ENCODE measurements around the gene TAF4. TPM values are rescaled to one million over a fixed set of nuclear protein-coding genes. Genes with fewer than 3 reads are reported as not detected.

Gene TAF4
- total RNA-seq, 1 experiment from 2014 or later: 21.0 TPM

DNA sequence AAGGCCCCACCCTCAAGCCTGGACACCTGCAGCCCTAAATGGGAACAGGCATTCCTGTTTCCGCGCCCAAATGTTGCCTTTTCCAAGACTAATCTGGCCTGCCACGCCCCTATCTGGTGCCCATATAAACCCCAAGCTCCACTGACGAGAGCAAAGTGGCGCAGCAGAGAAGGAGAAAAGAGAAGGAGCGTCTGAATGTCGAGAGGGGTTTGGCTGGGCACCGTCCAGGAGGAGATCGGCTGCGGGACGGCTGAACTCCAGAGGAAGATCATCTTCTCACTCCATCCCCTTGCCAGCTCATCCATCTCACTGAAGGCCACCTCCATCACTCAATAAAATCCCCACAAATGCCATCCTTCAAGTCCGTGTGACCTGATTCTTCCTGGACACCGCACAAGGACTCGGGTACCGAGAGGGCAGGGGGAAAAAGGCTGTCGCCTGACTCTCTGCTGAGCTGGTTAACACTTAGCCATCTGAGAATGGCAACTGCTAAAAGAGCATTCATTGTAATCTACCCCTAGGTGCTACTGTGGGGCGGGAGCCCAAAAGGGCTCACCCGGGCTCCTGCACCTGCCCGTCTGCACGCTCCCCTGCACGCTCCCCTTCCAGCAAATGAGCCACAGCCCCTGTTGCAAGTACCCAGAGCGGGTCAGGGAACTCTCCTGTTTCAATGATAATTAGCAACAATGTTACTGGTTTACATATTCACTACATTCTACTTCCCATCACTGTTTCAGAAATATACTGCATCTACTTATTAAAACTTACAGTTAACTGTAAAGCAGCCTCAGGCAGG, 23.5 kb downstream of the TAF4 start:
- POLR2A ChIA-PET: interaction anchor here (0.6 kb wide), 1 partner anchor 13 kb away, joined by 3 read pairs; no protein-coding TSS in a partner anchor
- no peak overlapping the region for H3K4me3 ChIP-seq (ENCODE audit: low read depth in 2 of 2, low read length in 2 of 2)
- H3K27me3 ChIP-seq (ENCODE audit: control insufficient read depth, insufficient read depth, low read length): no peaks in the 10 kb centered on the region
- in situ Hi-C loops (cut with HindIII; ENCODE audit: low pct_unique_long_range_greater_than_20kb, low sequenced_read_pairs) (no loop called here), intact Hi-C loops (cut with micrococcal nuclease; ENCODE audit: unreplicated experiment) (no loop called here)
- H3K9me3 ChIP-seq (ENCODE audit: control insufficient read depth, insufficient read depth, low read depth, low read length): no peaks in the 10 kb centered on the region
- H3K27ac ChIP-seq (ENCODE audit: low read length): no peak overlapping the region
- H3K4me1 ChIP-seq (ENCODE audit: control insufficient read depth, insufficient read depth, low read length): no peaks in the 10 kb centered on the region; the same call in 1 of the 2 replicates
- TF ChIP-seq POLR2AphosphoS5 (IDR thresholded peaks at IDR 0.05; ENCODE audit: low read depth, low read length) (no peak), TCF7L2 (IDR thresholded peaks at IDR 0.05; ENCODE audit: low read depth, low read length) (no peak), SIN3A (IDR thresholded peaks at IDR 0.05; ENCODE audit: borderline replicate concordance, insufficient read depth, low read depth, low read length) (no peak)
- TF ChIP-seq, protein P1, sequence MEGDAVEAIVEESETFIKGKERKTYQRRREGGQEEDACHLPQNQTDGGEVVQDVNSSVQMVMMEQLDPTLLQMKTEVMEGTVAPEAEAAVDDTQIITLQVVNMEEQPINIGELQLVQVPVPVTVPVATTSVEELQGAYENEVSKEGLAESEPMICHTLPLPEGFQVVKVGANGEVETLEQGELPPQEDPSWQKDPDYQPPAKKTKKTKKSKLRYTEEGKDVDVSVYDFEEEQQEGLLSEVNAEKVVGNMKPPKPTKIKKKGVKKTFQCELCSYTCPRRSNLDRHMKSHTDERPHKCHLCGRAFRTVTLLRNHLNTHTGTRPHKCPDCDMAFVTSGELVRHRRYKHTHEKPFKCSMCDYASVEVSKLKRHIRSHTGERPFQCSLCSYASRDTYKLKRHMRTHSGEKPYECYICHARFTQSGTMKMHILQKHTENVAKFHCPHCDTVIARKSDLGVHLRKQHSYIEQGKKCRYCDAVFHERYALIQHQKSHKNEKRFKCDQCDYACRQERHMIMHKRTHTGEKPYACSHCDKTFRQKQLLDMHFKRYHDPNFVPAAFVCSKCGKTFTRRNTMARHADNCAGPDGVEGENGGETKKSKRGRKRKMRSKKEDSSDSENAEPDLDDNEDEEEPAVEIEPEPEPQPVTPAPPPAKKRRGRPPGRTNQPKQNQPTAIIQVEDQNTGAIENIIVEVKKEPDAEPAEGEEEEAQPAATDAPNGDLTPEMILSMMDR (IDR thresholded peaks at IDR 0.05): no peak
- TF ChIP-seq, protein P2, sequence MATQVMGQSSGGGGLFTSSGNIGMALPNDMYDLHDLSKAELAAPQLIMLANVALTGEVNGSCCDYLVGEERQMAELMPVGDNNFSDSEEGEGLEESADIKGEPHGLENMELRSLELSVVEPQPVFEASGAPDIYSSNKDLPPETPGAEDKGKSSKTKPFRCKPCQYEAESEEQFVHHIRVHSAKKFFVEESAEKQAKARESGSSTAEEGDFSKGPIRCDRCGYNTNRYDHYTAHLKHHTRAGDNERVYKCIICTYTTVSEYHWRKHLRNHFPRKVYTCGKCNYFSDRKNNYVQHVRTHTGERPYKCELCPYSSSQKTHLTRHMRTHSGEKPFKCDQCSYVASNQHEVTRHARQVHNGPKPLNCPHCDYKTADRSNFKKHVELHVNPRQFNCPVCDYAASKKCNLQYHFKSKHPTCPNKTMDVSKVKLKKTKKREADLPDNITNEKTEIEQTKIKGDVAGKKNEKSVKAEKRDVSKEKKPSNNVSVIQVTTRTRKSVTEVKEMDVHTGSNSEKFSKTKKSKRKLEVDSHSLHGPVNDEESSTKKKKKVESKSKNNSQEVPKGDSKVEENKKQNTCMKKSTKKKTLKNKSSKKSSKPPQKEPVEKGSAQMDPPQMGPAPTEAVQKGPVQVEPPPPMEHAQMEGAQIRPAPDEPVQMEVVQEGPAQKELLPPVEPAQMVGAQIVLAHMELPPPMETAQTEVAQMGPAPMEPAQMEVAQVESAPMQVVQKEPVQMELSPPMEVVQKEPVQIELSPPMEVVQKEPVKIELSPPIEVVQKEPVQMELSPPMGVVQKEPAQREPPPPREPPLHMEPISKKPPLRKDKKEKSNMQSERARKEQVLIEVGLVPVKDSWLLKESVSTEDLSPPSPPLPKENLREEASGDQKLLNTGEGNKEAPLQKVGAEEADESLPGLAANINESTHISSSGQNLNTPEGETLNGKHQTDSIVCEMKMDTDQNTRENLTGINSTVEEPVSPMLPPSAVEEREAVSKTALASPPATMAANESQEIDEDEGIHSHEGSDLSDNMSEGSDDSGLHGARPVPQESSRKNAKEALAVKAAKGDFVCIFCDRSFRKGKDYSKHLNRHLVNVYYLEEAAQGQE (IDR thresholded peaks at IDR 0.05; ENCODE audit: insufficient read depth in 1 of 2, low read depth in 2 of 2, low read length in 1 of 2): no peak
- BruUV-seq (replicated peaks): no TSS peak
- H3K36me3 ChIP-seq (ENCODE audit: control insufficient read depth, insufficient read depth, low read length): no peaks in the 10 kb centered on the region
- no peak for ATAC-seq
- CTCF ChIA-PET: no interaction called here
- DNase-seq (ENCODE audit: low read depth, low spot score): no peak

DNA sequence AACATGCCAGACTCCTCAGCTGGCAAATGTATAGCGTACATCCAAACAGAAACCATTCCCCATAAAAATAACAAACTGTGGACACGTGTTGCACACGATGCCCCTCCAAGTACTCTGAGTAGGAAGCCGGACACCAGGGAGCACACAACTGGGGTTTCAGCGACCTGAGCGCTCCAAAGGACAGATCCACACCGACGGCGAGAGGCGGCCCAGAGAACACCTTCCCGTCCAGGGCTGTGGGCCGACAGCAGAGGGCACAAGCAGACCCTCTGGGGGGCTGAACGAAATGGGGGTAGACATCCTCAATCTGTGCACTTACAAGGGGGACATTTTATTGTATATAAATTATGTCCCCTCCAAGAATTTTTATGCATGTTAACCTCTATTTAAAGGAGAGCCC, 24.7 kb downstream of the TAF4 start:
- TF ChIP-seq SIN3A (IDR thresholded peaks at IDR 0.05; ENCODE audit: borderline replicate concordance, insufficient read depth, low read depth, low read length) (no peak), POLR2AphosphoS5 (IDR thresholded peaks at IDR 0.05; ENCODE audit: low read depth, low read length) (no peak), TCF7L2 (IDR thresholded peaks at IDR 0.05; ENCODE audit: low read depth, low read length) (no peak)
- TF ChIP-seq, protein P2 (IDR thresholded peaks at IDR 0.05; ENCODE audit: insufficient read depth in 1 of 2, low read depth in 2 of 2, low read length in 1 of 2): no peak
- TF ChIP-seq, protein P1 (IDR thresholded peaks at IDR 0.05): no peak
- Histone ChIP-seq H3K36me3 (ENCODE audit: control insufficient read depth, insufficient read depth, low read length) (no peaks in the 10 kb centered on the region), H3K4me3 (ENCODE audit: low read depth in 2 of 2, low read length in 2 of 2) (no peak overlapping the region), H3K9me3 (ENCODE audit: control insufficient read depth, insufficient read depth, low read depth, low read length) (no peaks in the 10 kb centered on the region), H3K27ac (ENCODE audit: low read length) (no peak overlapping the region), H3K27me3 (ENCODE audit: control insufficient read depth, insufficient read depth, low read length) (no peaks in the 10 kb centered on the region), H3K4me1 (ENCODE audit: control insufficient read depth, insufficient read depth, low read length) (peaks cover 4% of the 10 kb centered on the region; the same call in 1 of the 2 replicates)
- BruUV-seq (replicated peaks): no TSS peak
- intact Hi-C loops (cut with micrococcal nuclease; ENCODE audit: unreplicated experiment): no loop called here
- no peak for DNase-seq (ENCODE audit: low read depth, low spot score)
- CTCF ChIA-PET: no interaction called here
- ATAC-seq: no peak
- in situ Hi-C loops (cut with HindIII; ENCODE audit: low pct_unique_long_range_greater_than_20kb, low sequenced_read_pairs): no loop called here
- POLR2A ChIA-PET: no interaction called here

Measured in Panc1 (cell line).